GM12864 (cell line): ENCODE data around the gene FOXE3.
A peak's percentile ranks its signal among the peaks of the same experiment; 100 is the strongest.

Source experiments
- DNase-seq: peaks from one replicate; pipeline ENCODE4 v3.0.0-alpha.2; 2011; ENCODE audit warnings: low read depth
- H3K4me3 ChIP-seq: 2 replicates; pipeline ENCODE4 v1.5.1; 2011; ENCODE audit warnings: mild to moderate bottlenecking, low read depth, low read length, control low read depth
- TF ChIP-seq, protein P1 (sequence below): IDR thresholded peaks from 2 replicates; pipeline ENCODE4 v1.5.1; 2011; ENCODE audit warnings: low read depth, mild to moderate bottlenecking, moderate library complexity, low read length, control low read depth, inconsistent platforms; ENCODE audit errors: missing control alignments

The FOXE3 gene

GRCh38 chr1:47434051-47434842 lies 18.2 kb downstream of the FOXE3 start:
- TF ChIP-seq, protein P1, sequence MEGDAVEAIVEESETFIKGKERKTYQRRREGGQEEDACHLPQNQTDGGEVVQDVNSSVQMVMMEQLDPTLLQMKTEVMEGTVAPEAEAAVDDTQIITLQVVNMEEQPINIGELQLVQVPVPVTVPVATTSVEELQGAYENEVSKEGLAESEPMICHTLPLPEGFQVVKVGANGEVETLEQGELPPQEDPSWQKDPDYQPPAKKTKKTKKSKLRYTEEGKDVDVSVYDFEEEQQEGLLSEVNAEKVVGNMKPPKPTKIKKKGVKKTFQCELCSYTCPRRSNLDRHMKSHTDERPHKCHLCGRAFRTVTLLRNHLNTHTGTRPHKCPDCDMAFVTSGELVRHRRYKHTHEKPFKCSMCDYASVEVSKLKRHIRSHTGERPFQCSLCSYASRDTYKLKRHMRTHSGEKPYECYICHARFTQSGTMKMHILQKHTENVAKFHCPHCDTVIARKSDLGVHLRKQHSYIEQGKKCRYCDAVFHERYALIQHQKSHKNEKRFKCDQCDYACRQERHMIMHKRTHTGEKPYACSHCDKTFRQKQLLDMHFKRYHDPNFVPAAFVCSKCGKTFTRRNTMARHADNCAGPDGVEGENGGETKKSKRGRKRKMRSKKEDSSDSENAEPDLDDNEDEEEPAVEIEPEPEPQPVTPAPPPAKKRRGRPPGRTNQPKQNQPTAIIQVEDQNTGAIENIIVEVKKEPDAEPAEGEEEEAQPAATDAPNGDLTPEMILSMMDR, result no peak
- no peak overlapping the region for H3K4me3 ChIP-seq
- DNase-seq, result no peak

DNA sequence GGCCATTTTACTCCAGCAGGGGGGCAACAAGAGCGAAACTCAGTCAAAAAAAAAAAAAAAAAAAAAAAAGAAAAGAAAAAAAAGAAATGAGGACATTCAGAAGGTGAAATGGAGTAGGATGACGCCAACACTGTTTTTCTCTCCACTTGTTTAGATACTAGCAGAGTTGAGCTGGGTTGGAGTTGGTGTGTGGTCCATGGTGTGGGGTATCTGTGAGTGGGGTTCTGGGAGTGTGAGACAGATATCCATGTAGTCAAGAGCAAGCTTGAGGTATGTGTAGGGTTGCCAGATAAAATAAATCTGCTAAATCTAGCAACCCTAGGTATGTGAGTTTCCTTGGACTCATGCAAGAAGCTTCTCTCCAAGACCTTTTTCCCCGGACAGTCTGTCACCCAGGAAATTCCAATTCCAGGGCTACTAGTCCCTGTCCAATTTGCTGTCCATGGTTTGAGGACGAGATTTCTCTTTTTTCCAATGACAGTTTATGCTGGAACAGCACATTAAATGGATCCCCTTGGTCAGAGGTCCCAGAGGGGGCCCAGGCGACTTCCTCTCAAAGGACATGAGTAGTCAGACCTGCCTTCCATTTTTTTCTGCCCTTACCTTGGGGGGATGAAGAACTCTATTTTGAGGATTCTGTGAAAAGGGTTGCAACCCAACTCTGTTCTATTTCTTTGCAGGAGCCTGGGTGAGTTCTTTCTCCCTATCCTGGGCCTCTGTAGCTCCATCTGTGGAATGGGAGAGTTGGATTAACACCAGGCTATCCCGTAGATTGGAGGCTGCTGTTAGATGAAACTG lies 19.6 kb downstream of the FOXE3 start:
- TF ChIP-seq, protein P1, result no peak
- peak overlapping the region; percentile 73 for H3K4me3 ChIP-seq
- DNase-seq, result no peak

DNA sequence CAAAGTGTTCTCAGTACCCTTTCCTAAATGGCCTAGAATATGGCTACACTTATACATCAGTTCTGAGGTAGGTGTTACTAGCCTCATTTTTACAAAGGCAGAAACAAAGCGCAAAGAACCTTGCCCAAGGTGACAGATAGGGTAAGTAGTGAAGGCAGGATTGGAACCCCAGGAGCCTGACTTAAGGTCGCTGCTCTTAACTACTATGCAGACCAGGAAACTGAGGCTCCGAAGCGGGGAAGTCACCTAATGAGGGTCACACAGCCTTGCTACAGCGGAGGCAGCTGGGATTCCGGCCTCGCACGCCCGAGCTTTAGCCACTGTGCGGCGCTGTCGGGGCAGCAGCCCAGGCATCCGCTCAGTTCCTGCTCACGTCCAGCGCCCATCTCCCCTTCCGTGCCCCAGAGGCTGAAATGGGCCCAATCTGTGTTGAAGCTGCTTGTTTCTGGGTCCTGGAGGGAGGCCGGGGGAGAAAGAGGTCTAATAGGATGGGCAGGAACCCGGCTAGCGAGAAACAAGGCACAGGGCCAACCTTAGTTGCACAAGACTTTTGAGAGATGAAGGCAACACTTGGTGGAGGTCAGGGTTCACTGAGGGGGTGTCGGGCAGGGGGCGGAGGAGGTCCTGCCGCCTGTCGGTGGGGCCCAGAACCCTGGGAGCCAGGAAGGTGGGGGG lies 20.4 kb downstream of the FOXE3 start:
- peak overlapping the region; percentile 73 for H3K4me3 ChIP-seq
- TF ChIP-seq, protein P1, result peak; percentile 100
- peak; percentile 49 for DNase-seq

GRCh38 chr1:47436979-47437446 lies 20.9 kb downstream of the FOXE3 start:
- TF ChIP-seq, protein P1, result no peak
- H3K4me3 ChIP-seq, result peak overlapping the region; percentile 73
- no peak for DNase-seq

GRCh38 chr1:47437447-47438164 lies 21.5 kb downstream of the FOXE3 start, which contains the start of gene FOXD2:
TSS of gene FOXD2 (plus strand) at chr1:47438044. CDS start at chr1:47438136, 92 bp downstream.
- TF ChIP-seq, protein P1, result peak; percentile 85
- peak within 1 kb of the TSS; percentile 73 for H3K4me3 ChIP-seq
- peak; percentile 69 for DNase-seq
